ENCODE measurements around the gene COL23A1. TPM values are rescaled to one million over a fixed set of nuclear protein-coding genes. Genes with fewer than 3 reads are reported as not detected.

Gene COL23A1
- polyA plus RNA-seq, 2 of the 4 experiments (the other 2 are of a cell fraction), result not detected

DNA sequence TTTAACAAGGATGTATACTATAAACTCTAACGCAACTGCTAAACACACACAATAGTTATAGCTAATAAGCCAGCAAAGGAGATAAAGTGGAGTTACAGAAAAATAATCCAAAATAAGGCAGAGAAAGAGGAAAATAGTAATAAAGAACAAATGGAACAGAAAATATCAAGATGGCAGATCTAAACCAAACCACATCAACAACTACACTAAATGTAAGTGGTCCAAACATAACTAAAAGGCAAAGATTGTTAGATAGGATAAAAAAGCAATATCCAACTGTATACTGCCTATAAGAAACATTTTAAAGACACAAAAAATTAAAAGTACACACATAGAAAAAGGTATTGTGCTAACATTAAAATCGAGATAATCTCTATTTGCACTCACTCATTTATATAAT lies 5.6 kb upstream of the COL23A1 start:
- DNase-seq (ENCODE audit: low read depth in 1 of 2, low spot score in 1 of 2) (no peak), FAIRE-seq (no peak), ATAC-seq (no peak)
- no peak overlapping the region for H3K4me2 ChIP-seq
- CTCF ChIA-PET, result interaction anchor here (0.6 to 1.1 kb wide), 2 partner anchors 11 to 33 kb away, joined by 3 to 4 read pairs; no protein-coding TSS in a partner anchor
- POLR2A ChIA-PET, result no interaction called here
- TF ChIP-seq RNF2 (IDR thresholded peaks at IDR 0.05; ENCODE audit: borderline replicate concordance, low read depth), result no peak
- TF ChIP-seq KDM5A (IDR thresholded peaks at IDR 0.05), result no peak
- no peak for TF ChIP-seq GATA3 (IDR thresholded peaks at IDR 0.05; ENCODE audit: borderline replicate concordance)
- TF ChIP-seq HDAC2 (IDR thresholded peaks at IDR 0.05), result no peak
- no peak for TF ChIP-seq JUNB (IDR thresholded peaks at IDR 0.05)
- no peak for TF ChIP-seq RARB (CRISPR knock-in tag; IDR thresholded peaks at IDR 0.05)
- TF ChIP-seq EHF (CRISPR knock-in tag; IDR thresholded peaks at IDR 0.05), result no peak
- TF ChIP-seq PHF8 (IDR thresholded peaks at IDR 0.05; ENCODE audit: borderline replicate concordance, low read depth), result no peak
- TF ChIP-seq CHD4 (IDR thresholded peaks at IDR 0.05; ENCODE audit: borderline replicate concordance), result no peak
- TF ChIP-seq, protein P1, sequence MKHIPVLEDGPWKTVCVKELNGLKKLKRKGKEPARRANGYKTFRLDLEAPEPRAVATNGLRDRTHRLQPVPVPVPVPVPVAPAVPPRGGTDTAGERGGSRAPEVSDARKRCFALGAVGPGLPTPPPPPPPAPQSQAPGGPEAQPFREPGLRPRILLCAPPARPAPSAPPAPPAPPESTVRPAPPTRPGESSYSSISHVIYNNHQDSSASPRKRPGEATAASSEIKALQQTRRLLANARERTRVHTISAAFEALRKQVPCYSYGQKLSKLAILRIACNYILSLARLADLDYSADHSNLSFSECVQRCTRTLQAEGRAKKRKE (CRISPR knock-in tag; IDR thresholded peaks at IDR 0.05; ENCODE audit: low read depth), result no peak
- TF ChIP-seq, protein P2, sequence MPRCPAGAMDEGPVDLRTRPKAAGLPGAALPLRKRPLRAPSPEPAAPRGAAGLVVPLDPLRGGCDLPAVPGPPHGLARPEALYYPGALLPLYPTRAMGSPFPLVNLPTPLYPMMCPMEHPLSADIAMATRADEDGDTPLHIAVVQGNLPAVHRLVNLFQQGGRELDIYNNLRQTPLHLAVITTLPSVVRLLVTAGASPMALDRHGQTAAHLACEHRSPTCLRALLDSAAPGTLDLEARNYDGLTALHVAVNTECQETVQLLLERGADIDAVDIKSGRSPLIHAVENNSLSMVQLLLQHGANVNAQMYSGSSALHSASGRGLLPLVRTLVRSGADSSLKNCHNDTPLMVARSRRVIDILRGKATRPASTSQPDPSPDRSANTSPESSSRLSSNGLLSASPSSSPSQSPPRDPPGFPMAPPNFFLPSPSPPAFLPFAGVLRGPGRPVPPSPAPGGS (IDR thresholded peaks at IDR 0.05), result no peak
- TF ChIP-seq, protein P3, sequence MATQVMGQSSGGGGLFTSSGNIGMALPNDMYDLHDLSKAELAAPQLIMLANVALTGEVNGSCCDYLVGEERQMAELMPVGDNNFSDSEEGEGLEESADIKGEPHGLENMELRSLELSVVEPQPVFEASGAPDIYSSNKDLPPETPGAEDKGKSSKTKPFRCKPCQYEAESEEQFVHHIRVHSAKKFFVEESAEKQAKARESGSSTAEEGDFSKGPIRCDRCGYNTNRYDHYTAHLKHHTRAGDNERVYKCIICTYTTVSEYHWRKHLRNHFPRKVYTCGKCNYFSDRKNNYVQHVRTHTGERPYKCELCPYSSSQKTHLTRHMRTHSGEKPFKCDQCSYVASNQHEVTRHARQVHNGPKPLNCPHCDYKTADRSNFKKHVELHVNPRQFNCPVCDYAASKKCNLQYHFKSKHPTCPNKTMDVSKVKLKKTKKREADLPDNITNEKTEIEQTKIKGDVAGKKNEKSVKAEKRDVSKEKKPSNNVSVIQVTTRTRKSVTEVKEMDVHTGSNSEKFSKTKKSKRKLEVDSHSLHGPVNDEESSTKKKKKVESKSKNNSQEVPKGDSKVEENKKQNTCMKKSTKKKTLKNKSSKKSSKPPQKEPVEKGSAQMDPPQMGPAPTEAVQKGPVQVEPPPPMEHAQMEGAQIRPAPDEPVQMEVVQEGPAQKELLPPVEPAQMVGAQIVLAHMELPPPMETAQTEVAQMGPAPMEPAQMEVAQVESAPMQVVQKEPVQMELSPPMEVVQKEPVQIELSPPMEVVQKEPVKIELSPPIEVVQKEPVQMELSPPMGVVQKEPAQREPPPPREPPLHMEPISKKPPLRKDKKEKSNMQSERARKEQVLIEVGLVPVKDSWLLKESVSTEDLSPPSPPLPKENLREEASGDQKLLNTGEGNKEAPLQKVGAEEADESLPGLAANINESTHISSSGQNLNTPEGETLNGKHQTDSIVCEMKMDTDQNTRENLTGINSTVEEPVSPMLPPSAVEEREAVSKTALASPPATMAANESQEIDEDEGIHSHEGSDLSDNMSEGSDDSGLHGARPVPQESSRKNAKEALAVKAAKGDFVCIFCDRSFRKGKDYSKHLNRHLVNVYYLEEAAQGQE (IDR thresholded peaks at IDR 0.05), result no peak
- no peak for TF ChIP-seq MYC (IDR thresholded peaks at IDR 0.05; ENCODE audit: borderline replicate concordance, low read length)
- TF ChIP-seq, protein P4, sequence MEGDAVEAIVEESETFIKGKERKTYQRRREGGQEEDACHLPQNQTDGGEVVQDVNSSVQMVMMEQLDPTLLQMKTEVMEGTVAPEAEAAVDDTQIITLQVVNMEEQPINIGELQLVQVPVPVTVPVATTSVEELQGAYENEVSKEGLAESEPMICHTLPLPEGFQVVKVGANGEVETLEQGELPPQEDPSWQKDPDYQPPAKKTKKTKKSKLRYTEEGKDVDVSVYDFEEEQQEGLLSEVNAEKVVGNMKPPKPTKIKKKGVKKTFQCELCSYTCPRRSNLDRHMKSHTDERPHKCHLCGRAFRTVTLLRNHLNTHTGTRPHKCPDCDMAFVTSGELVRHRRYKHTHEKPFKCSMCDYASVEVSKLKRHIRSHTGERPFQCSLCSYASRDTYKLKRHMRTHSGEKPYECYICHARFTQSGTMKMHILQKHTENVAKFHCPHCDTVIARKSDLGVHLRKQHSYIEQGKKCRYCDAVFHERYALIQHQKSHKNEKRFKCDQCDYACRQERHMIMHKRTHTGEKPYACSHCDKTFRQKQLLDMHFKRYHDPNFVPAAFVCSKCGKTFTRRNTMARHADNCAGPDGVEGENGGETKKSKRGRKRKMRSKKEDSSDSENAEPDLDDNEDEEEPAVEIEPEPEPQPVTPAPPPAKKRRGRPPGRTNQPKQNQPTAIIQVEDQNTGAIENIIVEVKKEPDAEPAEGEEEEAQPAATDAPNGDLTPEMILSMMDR (IDR thresholded peaks at IDR 0.05), result no peak
- no peak for TF ChIP-seq ZSCAN20 (CRISPR knock-in tag; IDR thresholded peaks at IDR 0.05)
- H3K4me3 ChIP-seq, result no peak overlapping the region
- peaks cover 50% of the 10 kb centered on the region for H3K9me3 ChIP-seq
- H3K4me1 ChIP-seq, result 0 out of 3 replicates have a peak, but pooled peaks cover under 1% of the 10 kb centered on the region
- WGBS (ENCODE audit: missing lambda C conversion rate), result 31% methylated on average over 2 of the region's 2 CpGs
- no peak overlapping the region for H3K27ac ChIP-seq

DNA sequence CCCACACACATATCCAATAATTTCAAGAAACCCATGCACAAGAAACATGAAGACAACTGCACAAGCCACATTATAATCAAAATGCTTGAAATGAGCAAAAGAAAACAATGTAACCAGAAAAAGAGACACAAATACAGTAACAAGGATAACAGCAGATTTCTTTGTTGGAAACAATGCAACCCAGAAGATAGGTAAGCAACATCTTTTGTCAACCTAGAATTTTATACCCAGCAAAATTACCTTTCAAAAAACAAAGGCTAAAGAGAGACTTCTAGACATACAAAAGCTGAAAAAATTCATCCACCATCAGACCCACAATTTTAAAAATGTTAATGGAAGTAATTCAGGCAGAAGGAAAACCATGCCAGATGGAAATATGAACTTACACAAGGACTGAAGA lies 5.0 kb upstream of the COL23A1 start:
- Histone ChIP-seq H3K27ac (no peak overlapping the region), H3K4me1 (peaks cover 5% of the 10 kb centered on the region; the same call in 1 of the 3 replicates), H3K4me2 (no peak overlapping the region), H3K4me3 (no peak overlapping the region), H3K9me3 (peaks cover 50% of the 10 kb centered on the region)
- TF ChIP-seq HDAC2 (IDR thresholded peaks at IDR 0.05), result no peak
- DNase-seq (ENCODE audit: low read depth in 1 of 2, low spot score in 1 of 2) (no peak), ATAC-seq (no peak), FAIRE-seq (no peak)
- ChIA-PET POLR2A (no interaction called here), CTCF (no interaction called here)

All from A549 (cell line).